T-helper 1 cell treated with Interleukin-12 subunit alpha and Interleukin-12 subunit beta and Interleukin-4 antibody, amounts not matched to agents 30 ng/mL and 1 ng/mL, for 36 hours (primary cell): Measurements from ENCODE around the gene ATOH8. TPM values are rescaled to one million over a fixed set of nuclear protein-coding genes. Genes with fewer than 3 reads are reported as not detected.

Source experiments
- intact Hi-C: fragments of 100-400 bp; cut with micrococcal nuclease; formaldehyde crosslinking; loops from one replicate; pipeline ENCODE4 v1.15.1; 2024
- total RNA-seq: library from RNA; stranded (reverse); gene quantifications from 2 replicates; pipeline ENCODE4 v1.2.3, GENCODE V29; 2022

ATOH8 gene
- total RNA-seq, 1 donor from 2014 or later, result 1.8 TPM

DNA sequence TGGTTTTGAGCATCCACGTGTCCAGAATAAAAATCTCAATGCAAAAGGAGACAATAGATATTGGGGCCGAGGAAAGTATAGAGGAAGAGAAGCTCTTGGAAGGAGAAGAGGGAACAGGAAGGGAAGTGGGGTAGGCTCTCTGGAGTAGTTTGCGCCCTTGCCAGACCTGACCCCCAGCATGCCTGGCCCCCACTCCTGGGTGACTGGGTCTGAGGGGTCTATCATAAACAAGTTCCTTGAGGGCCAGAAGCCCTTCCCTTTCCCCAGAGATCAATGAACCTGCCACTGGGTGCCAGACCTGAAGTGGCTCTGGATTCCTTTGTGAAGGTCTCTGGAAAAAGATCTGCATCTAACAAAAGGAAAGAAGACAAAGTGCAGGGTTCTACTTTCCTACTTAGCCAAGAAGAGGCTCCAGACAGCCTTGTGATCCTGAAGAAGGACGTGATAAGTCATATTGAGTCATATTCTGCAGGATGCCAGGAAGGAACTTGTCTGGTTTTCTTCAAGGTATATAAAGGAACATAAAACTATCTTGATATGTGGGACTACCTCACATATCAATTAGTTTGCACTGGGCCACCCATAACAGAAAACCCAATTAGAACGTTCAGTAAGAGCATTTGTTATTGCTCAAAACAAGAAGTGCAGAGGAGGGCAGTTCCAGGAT lies 18.7 kb upstream of the ATOH8 start:
- intact Hi-C loops, result no loop called here

DNA sequence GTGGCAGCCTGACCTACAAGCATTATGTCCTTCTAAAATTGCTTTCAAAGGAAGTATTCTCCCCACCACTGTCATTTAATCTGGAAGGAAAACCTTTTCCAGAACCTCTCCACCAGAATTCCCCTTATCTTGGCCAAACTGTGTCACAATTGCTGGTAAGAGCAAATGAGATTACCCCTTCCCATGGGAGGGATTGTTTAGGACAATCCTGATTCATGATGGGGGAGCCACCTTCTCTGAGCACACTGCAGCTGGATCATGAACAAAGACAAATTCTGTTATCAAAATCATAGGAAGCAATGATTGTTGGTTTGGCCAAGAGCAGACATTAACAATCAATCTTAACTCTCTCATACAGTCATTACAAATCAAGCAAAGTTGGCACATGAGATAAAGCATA lies 18.1 kb upstream of the ATOH8 start:
- intact Hi-C loops, result no loop called here

DNA sequence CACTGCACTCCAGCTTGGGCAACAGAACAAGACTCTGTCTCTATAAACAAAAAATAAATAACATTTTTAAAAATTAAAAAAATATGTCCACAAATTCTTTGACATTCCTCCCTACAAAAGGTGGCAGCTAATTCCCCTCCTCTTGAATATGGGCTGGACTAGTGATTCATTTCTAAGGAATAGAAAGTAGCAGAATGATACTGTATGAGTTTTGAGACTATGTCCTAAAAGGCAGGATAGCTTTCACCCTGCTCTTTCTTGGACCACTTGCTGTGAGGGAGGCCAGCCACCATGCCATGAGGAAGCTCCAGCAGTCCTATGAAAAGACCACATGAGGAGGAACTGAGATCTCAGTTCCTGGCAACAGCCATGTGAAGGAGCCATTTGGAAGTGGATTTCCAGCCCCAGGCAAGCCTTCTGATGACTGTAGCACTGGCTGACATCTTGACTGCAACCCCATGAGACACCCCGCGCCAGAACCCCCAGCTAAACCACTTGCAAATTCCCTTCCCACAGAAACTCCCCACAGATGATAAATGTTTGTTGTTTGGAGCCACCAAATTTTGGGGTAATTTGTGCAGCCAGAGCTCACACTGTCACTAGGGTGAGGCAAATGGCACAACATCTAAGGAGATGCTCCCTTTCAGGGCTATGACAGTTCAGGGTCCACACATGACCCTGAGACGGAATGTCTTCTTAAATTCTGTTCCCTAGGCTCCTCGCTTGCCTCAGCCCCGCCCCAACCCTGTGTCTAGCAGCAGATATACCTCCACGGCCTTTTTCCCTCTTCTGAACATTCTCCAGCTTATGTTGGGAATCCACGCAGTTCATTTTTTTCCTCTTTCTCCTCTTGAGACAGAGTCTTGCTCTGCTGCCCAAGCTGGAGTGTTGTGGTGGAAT lies 17.1 kb upstream of the ATOH8 start:
- intact Hi-C loops, result no loop called here

DNA sequence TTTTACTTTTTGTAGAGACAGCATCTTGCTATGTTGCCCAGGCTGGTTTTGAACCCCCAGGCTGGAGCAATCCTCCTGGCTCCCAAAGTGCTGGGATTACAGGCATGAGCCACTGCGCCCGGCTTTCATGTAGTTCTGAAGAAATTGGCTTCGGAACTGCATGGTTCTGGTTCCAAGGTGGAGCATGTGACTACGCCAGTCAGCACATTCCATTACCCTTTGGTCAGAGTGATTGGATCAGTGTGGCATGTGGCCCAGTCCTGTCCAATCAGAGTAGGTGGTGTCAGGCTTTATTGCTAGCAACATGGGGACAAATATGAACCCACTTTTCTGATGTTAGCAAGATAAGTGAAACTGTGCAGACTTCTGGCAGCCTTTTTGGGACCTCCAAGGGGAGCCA lies 16.3 kb upstream of the ATOH8 start:
- intact Hi-C loops, result no loop called here

- intact Hi-C loops, result no loop called here
Measured at GRCh38 chr2:85737961-85738360, 15.8 kb upstream of the ATOH8 start.

GRCh38 chr2:85740193-85740592 lies 13.6 kb upstream of the ATOH8 start:
- intact Hi-C loops, result no loop called here

GRCh38 chr2:85741211-85741832 lies 12.5 kb upstream of the ATOH8 start:
- intact Hi-C loops, result no loop called here

- intact Hi-C loops, result no loop called here
Measured at GRCh38 chr2:85741833-85742455, 11.8 kb upstream of the ATOH8 start.

DNA sequence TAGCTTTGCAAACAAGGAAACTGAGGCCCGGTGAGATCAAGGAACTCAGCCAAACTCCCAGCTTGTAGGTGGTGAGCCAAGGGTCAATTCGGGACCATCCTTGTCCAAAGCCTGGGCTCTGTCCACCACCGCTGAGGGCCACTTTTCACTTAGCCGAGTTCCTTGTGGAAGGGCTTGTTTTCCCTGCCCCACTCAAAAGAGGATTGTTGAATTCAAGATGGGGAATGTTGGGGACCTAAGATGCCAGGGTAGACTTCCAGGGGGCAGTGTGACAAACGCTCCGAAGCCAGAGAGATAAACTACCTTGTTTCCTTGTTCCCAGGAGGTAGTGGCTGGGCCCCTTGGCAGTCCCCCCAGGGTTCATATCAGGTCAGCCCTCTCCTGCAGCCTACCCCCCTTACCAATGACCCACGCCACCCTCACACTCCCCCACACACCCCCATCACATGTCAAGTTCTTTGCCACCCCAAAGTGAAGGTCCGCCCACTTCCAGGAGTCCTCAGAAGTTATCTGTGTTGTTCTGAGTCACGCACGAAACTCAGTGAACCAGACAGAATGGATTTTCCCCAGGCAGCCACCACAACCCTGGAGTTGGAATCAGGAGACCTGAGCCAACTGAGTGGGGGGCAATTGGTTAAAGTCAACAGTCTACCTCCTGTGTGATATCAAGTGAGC lies 10.3 kb upstream of the ATOH8 start:
- intact Hi-C loops, result no loop called here

GRCh38 chr2:85744055-85744454 lies 9.7 kb upstream of the ATOH8 start:
- intact Hi-C loops, result no loop called here

GRCh38 chr2:85744741-85745601 lies 8.8 kb upstream of the ATOH8 start:
- intact Hi-C loops, result no loop called here

- intact Hi-C loops, result no loop called here
Measured at GRCh38 chr2:85745619-85746018, 8.2 kb upstream of the ATOH8 start.

DNA sequence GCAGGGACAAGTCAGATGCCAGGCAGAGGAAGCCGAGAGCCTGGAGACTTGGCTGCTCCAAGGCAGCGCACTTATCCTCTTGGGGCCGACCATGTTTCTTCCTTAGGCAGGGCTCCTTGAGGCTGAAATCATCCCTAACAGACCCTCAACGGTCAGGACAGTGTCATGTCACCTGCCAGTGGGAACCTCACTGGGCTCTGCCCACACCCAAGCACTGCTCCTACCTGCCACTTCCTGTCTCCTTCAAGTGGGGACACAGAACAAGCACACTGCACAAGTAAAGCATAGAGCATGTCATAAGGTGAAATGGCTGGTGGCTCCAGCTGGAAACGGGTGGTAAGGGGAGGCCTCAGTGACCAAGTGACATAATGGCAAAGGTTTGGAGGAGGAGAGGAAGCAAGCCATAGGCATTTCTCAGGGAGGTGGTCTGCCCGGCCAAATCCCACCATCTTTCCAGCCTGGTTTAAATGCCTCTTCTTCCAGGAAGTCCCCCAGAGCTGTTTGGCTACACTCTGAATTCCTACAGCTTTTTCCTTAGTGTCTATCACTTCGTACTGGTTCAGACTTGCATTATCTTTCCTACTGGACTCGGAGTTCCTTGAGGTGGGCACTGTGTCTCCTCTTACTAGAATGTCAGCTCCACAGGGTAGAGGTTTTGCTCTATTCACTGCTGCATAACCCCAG lies 7.3 kb upstream of the ATOH8 start:
- intact Hi-C loops, result no loop called here

- intact Hi-C loops, result no loop called here
Measured at GRCh38 chr2:85747441-85747840, 6.3 kb upstream of the ATOH8 start.

DNA sequence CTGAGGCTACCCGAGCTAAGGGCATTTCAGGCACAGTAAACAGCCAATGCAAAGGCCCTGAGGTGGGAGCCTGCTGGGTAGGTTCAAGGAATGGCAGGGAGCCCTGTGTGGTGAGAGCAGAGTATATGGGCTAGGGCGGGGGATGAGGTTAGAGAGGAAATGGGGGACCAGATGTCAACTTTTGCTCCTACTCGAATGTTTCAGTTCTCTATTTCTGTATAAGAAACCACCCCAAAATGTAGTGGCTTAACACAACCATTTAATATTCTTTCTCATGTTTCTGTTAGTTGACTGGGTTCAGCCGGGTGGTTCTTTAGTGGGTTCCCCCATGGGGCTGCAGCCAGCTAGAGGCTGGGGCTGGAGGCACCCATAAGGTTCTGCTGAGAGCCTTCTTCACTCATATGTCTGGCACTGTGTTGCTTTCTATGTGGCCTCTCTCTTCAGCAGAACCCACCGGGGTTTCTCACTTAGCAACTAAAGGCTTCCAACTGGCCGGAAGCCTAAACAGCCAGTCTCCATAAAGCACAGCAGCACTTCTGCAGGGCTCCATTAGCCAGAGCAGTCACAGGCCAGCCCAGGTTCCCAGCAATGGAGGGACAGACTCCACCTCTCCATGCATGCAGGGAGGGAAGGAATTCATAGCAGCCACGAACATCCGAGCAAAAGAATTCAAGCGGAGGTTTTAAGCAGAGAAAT lies 5.6 kb upstream of the ATOH8 start:
- intact Hi-C loops, result no loop called here

GRCh38 chr2:85748985-85749875 lies 4.6 kb upstream of the ATOH8 start:
- intact Hi-C loops, result no loop called here

- intact Hi-C loops, result loop anchor here (1.0 to 2.0 kb wide), 3 partner anchors 53 to 328 kb away; no protein-coding TSS in a partner anchor
Measured at GRCh38 chr2:85750587-85751575, 2.9 kb upstream of the ATOH8 start.
